GM10266 (cell line): ENCODE data around the gene PTPN5.

Source experiments
- DNase-seq: peaks from one replicate; pipeline ENCODE4 v3.0.0; 2012; ENCODE audit errors: extremely low spot score
- CTCF ChIP-seq: IDR thresholded peaks from 2 replicates; pipeline ENCODE4 v1.5.1; 2012; ENCODE audit warnings: mild to moderate bottlenecking, low read depth; ENCODE audit not compliant: control insufficient read depth, insufficient read depth; ENCODE audit errors: missing control alignments

PTPN5 gene

GRCh38 chr11:18704045-18704645, 87.5 kb downstream of the PTPN5 start:
- DNase-seq: no peak
- TF ChIP-seq CTCF: no peak

- DNase-seq: no peak
- TF ChIP-seq CTCF: no peak
Observed at GRCh38 chr11:18703001-18703763, 88.4 kb downstream of the PTPN5 start.

- no peak for TF ChIP-seq CTCF
Observed at GRCh38 chr11:18701614-18702216, 89.9 kb downstream of the PTPN5 start.

GRCh38 chr11:18700872-18701271, 90.7 kb downstream of the PTPN5 start:
- no peak for TF ChIP-seq CTCF
- no peak for DNase-seq

More at GRCh38 chr11:18701614-18702216, 89.9 kb downstream of the PTPN5 start:
- DNase-seq: no peak

GRCh38 chr11:18700375-18700774, 91.2 kb downstream of the PTPN5 start:
- DNase-seq: no peak
- no peak for TF ChIP-seq CTCF

- TF ChIP-seq CTCF: no peak
- DNase-seq: no peak
Observed at GRCh38 chr11:18699848-18700261, 91.7 kb downstream of the PTPN5 start.

GRCh38 chr11:18699269-18699596, 92.4 kb downstream of the PTPN5 start:
- TF ChIP-seq CTCF: no peak
- DNase-seq: no peak
